ENCODE data around the gene RAB3GAP1.

The RAB3GAP1 gene

GRCh38 chr2:135168204-135168856 lies 116.2 kb downstream of the RAB3GAP1 start:
- DNase-seq = no peak

GRCh38 chr2:135169900-135170753 lies 118.0 kb downstream of the RAB3GAP1 start:
- no peak for DNase-seq

GRCh38 chr2:135174049-135174809 lies 122.1 kb downstream of the RAB3GAP1 start:
- no peak for DNase-seq

GRCh38 chr2:135174810-135175093 lies 122.7 kb downstream of the RAB3GAP1 start:
- no peak for DNase-seq

GRCh38 chr2:135175177-135175576 lies 123.1 kb downstream of the RAB3GAP1 start:
- no peak for DNase-seq

- no peak for DNase-seq
Observed at GRCh38 chr2:135179689-135180088, 127.6 kb downstream of the RAB3GAP1 start.

- DNase-seq = no peak
Observed at GRCh38 chr2:135182190-135182589, 130.1 kb downstream of the RAB3GAP1 start.

- DNase-seq = no peak
Observed at GRCh38 chr2:135182601-135183000, 130.5 kb downstream of the RAB3GAP1 start.

- no peak for DNase-seq
Observed at GRCh38 chr2:135183822-135184221, 131.7 kb downstream of the RAB3GAP1 start.

- DNase-seq = no peak
Observed at GRCh38 chr2:135186054-135186453, 134.0 kb downstream of the RAB3GAP1 start.

- no peak for DNase-seq
Observed at GRCh38 chr2:135187270-135187669, 135.2 kb downstream of the RAB3GAP1 start.

GRCh38 chr2:135189148-135189547 lies 137.1 kb downstream of the RAB3GAP1 start:
- no peak for DNase-seq

GRCh38 chr2:135190799-135191198 lies 138.7 kb downstream of the RAB3GAP1 start:
- DNase-seq = no peak

- DNase-seq = no peak
Observed at GRCh38 chr2:135198481-135198880, 146.4 kb downstream of the RAB3GAP1 start.

GRCh38 chr2:135202751-135203150 lies 150.7 kb downstream of the RAB3GAP1 start:
- DNase-seq = no peak

- DNase-seq = no peak
Observed at GRCh38 chr2:135203944-135204343, 151.9 kb downstream of the RAB3GAP1 start.

- DNase-seq = no peak
Observed at GRCh38 chr2:135208016-135208415, 155.9 kb downstream of the RAB3GAP1 start.

GRCh38 chr2:135212757-135213156 lies 160.7 kb downstream of the RAB3GAP1 start:
- DNase-seq = no peak

GRCh38 chr2:135218426-135218825 lies 166.3 kb downstream of the RAB3GAP1 start:
- DNase-seq = no peak

- DNase-seq = no peak
Observed at GRCh38 chr2:135219226-135219625, 167.1 kb downstream of the RAB3GAP1 start.

Measured in NCI-H1092 (cell line).